ENCODE measurements around the gene DTX4.
A peak's percentile ranks its signal among the peaks of the same experiment; 100 is the strongest.

DNA sequence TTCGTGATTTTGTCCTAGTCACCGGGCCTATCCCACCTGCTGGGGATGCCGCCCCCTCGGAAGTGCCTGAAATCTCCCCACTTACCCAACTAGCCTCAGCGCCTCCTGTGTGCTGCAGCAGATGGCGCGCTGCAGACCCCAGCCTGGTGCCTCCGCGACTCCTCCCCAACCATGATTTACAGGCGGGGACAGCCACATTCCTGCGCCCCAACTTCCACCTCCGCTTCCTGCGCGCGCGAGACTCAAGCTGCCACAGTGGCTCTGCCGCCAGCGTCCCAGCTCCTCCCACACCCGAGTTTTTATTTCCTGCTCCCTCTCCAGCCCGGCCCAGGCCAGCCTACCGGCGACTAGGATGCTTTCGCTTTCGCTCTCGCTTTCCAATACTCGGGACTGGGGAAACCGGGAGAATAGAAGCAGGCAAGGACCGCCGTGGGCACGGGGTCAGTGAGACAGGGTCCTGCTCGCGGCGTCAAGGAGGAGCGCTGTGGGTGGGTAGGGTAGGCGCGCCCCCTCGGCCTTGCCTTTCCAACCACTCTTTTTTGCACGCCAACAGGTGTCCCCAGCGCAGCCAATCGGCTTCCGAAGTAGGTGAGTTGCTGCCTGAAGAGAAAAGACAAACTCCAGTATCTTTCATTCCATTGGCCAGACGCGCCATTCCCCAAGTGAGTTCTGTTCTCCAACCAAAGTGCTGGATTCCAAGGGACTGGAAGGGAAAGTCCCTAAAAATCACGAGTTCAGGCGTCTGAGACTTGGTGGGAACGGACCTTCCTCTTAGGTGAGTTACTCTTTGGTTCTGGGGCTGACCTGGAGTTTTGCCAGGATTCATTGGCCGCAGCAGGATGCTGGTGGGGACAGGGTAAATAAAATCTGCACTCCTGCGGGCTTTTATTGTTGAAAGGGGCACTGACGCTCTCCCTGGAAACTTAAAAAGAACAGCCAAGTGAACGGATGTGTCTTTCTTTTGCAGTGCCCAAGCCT, 29.1 kb upstream of the DTX4 start, which contains the start of gene FAM111A:
- TF ChIP-seq, protein P1, sequence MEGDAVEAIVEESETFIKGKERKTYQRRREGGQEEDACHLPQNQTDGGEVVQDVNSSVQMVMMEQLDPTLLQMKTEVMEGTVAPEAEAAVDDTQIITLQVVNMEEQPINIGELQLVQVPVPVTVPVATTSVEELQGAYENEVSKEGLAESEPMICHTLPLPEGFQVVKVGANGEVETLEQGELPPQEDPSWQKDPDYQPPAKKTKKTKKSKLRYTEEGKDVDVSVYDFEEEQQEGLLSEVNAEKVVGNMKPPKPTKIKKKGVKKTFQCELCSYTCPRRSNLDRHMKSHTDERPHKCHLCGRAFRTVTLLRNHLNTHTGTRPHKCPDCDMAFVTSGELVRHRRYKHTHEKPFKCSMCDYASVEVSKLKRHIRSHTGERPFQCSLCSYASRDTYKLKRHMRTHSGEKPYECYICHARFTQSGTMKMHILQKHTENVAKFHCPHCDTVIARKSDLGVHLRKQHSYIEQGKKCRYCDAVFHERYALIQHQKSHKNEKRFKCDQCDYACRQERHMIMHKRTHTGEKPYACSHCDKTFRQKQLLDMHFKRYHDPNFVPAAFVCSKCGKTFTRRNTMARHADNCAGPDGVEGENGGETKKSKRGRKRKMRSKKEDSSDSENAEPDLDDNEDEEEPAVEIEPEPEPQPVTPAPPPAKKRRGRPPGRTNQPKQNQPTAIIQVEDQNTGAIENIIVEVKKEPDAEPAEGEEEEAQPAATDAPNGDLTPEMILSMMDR (IDR thresholded peaks at IDR 0.05), result peak in 1 of 7 experiments; percentile 26
- TF ChIP-seq POLR2AphosphoS5 (IDR thresholded peaks at IDR 0.05), result peak; percentile 22 to 79 (median 78)
